GM12873 (cell line): ENCODE results near the gene HPSE2.
A peak's percentile ranks its signal among the peaks of the same experiment; 100 is the strongest.

Experiments
- TF ChIP-seq, protein P1 (sequence below): IDR thresholded peaks from 2 replicates; pipeline ENCODE4 v1.5.1; 2012; ENCODE audit warnings: low read depth, mild to moderate bottlenecking, moderate library complexity, low read length, control low read depth; ENCODE audit not compliant: insufficient read depth; ENCODE audit errors: missing control alignments

Gene HPSE2

DNA sequence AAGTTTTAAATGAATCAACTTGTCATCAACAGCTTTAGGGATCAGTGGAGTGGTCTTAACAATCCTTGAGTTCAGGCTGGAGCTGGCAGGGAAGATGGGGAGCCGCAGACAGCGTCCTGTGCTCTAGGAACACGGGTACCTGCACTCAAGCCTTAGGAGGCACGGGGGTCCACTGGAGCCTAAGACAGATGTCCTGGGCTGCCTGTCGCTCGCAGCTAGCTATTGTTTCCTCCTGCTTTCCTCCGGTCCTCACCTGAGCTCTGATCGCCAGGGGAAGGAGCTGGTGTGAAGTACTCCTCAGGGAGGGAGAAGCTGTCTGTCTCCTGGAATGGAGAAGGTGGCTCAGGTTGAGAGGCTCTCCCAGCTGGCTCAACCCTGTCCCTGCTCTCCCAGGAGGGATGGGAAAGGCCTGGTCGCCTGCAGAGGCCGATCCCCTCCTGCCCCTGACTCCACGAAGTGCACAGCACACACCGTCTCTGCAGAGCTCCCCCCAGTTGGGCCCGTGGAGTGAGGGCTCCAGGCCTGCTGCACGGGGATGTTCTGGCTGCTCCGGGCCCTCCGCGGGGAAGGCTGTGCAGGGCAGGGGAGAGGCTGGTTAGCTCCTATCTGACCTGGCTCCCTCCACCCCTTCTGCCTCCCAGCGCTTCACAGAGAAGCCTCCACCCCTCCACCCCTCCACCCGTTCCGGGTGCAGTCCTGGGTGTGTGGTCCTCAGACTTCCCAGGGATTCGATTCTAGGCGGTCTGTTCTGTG, 806.2 kb downstream of the HPSE2 start:
- TF ChIP-seq, protein P1, sequence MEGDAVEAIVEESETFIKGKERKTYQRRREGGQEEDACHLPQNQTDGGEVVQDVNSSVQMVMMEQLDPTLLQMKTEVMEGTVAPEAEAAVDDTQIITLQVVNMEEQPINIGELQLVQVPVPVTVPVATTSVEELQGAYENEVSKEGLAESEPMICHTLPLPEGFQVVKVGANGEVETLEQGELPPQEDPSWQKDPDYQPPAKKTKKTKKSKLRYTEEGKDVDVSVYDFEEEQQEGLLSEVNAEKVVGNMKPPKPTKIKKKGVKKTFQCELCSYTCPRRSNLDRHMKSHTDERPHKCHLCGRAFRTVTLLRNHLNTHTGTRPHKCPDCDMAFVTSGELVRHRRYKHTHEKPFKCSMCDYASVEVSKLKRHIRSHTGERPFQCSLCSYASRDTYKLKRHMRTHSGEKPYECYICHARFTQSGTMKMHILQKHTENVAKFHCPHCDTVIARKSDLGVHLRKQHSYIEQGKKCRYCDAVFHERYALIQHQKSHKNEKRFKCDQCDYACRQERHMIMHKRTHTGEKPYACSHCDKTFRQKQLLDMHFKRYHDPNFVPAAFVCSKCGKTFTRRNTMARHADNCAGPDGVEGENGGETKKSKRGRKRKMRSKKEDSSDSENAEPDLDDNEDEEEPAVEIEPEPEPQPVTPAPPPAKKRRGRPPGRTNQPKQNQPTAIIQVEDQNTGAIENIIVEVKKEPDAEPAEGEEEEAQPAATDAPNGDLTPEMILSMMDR = no peak

DNA sequence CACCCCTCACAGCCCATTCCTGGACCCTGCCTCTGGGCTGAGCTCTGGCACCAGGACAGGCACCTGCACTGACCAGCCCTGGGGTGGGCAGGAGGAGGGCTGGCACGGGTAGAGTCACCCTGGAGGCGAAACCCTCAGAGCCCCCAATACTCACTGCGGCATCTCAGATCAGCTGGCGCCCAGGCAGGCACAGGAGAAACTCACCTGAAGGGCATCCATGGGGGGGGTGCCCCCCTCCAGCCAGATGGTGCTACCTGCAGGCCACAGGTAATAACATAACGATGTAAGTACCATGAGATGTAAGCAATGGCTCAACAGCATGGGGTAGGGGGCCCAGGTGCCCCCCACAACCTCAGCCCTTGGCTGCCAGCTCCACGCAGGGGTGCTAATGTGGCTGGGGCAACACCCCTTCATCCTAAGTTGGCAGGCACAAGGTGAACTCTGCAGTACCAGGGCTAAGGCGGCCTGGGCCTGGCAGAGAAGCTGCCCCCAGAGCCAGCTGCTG, 808.6 kb downstream of the HPSE2 start:
- TF ChIP-seq, protein P1 = no peak

DNA sequence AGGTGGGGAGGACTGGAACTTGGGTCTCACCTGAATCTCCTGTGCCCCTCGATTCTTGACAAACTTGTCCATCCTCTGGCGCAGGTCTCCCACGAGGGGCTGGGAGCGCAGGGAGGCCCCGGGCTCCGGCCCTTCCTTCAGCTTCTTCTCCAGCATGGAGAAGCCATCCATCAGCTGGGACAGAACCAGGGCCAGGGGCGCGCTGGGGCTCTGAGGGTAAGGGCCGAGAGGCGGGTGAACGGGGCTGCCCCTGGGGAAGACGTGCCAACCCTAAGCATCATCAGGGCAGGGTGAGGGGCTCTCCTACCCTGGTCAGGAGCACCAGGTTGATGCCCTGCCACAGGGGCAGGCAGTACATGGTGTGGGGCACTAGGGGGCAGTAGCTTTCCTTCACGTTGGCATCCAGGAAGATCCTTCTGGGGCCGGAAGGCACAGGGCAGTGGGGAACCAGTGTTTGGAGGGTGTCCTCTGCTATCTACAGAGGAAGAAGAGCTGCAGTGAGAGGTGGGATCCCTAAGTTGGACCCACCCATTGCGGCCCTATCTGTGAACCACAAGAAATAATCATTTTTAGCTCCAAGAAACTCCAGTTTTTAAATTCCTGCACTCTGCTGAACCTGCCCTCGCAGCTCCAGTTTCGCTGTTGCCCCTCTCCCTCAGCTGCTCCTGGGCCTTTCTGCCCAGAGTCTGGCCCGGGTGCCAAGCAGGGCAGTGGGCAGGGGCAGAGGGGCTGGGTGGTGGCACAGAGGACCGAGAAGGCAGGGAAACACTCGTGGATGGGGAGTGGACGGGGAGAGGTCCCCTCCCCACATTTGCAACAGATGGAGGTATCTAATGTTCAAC, 809.9 kb downstream of the HPSE2 start:
- TF ChIP-seq, protein P1 = peak; percentile 94

DNA sequence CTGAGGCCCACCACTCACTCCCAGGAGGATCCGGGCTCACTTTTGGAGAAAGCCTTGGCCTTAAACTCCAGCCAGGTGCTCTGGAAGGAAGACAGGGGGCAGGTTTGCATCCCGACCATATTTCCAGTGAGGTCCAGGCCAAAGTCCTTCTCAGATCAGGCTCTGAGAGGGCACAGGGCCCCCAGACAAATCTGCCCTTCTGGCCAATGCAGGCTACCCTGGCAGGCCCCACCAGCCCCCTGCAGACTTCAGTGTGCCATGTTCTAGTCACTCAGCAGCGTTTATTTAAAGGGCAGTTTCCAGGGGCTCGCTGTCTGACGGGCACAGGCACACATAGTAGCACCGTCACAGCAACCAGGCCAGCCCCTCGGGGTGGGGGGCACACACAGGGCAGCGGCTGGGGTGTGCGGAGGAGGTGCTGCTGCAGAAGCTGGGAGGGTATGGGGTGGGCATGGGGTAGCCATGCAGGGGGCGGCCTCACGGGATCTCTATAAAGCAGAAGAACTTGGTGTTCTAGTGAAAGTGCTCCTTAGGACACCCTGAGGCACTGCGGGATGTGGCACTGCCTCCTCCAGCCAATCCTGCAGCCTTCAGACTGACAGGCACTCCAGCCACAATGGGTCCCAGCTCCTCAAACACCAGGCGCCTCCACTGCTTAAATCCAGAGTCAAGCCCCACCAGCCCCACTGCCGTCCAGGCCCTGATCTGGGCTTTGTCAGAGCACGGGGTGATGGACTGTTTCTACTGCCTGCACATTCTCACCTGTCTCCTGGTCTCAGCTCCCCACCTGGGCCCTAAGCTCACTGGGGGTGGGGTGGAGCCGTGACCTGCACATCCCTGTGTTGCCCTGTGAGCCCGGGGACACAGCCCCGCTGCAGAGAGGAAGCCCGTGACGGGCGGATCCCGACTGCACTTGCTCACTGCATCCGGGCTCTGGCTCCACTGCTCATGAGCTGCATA, 811.1 kb downstream of the HPSE2 start:
- TF ChIP-seq, protein P1 = no peak

DNA sequence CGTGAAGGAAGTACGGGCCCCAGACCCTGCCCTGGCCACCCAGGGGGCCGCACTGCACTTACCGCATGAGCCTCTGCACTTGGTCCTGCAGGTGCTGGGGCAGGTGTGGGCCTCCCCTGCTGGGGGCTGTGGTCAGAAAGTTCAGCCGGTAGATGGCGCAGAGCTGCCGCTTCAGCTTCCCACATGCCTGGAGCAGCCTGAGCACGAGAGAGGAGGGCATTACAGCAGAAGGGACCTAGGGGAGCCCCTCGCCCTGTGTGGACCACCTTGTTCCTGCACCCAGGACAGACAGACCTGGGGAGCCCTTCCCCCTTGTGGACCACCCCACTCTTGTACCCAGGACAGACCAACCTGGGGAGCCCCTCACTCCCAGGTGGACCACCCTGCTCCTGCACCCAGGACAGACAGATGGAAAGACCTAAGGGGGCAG, 811.9 kb downstream of the HPSE2 start:
- TF ChIP-seq, protein P1 = no peak

DNA sequence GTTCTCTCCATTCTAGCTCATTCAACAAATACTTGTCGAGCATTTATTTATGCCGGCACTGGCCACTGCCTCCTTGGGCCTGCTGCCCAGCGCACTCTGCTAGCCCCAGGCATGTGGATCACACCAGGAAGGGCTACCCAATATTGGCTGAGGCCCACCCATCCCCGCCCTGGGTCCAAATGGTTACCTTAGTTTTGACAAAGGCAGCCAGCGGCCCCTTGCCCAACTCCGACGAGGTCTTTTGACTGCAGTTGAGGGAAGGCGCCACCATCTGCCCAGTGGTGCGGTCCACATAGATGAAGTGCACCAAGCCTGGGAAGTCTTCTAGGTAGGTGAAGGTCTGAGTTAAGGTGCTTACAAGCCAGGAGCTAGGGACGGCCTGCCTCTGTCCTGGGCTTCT, 813.5 kb downstream of the HPSE2 start:
- TF ChIP-seq, protein P1 = no peak

DNA sequence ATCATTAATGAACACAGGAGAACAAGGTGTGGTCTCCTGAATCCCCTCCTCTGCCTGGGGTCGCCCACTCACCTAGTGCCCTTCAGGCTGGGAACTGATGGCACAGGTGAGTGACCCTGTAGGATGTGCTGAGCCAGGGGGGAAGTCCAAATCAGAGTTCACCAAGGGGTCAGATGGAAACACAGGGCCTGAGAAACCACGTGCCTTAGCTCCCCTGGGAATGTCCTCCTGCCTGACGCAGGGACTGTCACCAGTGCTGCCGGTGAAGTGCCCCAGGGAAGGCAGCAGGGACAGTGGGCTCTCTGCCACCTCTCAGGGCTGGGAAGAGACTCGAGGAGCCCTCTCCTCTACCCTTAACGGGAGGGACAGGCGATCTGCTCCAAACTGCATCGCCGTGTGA, 814.9 kb downstream of the HPSE2 start:
- TF ChIP-seq, protein P1 = no peak
